ENCODE results near the gene OR2V1.
"Not testable (repeated sequence)": the region's sequence is repeated elsewhere in the genome, so short reads cannot be mapped to it uniquely, and the experiment has no call there.

Gene OR2V1

GRCh38 chr5:181107699-181108098, 23.3 kb downstream of the OR2V1 start:
- Histone ChIP-seq H3K9me3 (ENCODE audit: control insufficient read depth, insufficient read depth, low read length) (no peaks in the 10 kb centered on the region), H3K79me2 (ENCODE audit: control insufficient read depth, low read length) (no peaks in the 10 kb centered on the region), H3K4me2 (ENCODE audit: low read length) (no peak overlapping the region), H3K4me1 (ENCODE audit: control insufficient read depth, low read length) (peaks cover 8% of the 10 kb centered on the region), H3K27ac (ENCODE audit: low read depth, low read length) (no peak overlapping the region), H3K9me2 (replicated peaks; ENCODE audit: control insufficient read depth, low read length) (no peaks in the 10 kb centered on the region), H3K36me3 (ENCODE audit: control insufficient read depth, low read length) (no peaks in the 10 kb centered on the region), H4K20me1 (ENCODE audit: control insufficient read depth, insufficient read depth, low read depth, low read length) (no peaks in the 10 kb centered on the region), H3F3A (ENCODE audit: control insufficient read depth, insufficient read depth) (no peaks in the 10 kb centered on the region), H3K27me3 (ENCODE audit: control insufficient read depth, low read length) (peaks cover 3% of the 10 kb centered on the region; the same call in 1 of the 2 replicates), H3K4me3 (ENCODE audit: low read length) (no peak overlapping the region)
- TF ChIP-seq CTCF (IDR thresholded peaks at IDR 0.05; ENCODE audit: low read depth, low read length, poor library complexity, severe bottlenecking): no peak
- TF ChIP-seq EZH2phosphoT487 (IDR thresholded peaks at IDR 0.05; ENCODE audit: borderline replicate concordance, low read length): no peak

- Histone ChIP-seq H3K27me3 (ENCODE audit: control insufficient read depth, low read length) (no peaks in the 10 kb centered on the region), H3K4me1 (ENCODE audit: control insufficient read depth, low read length) (peaks cover 8% of the 10 kb centered on the region), H3K9me2 (replicated peaks; ENCODE audit: control insufficient read depth, low read length) (no peaks in the 10 kb centered on the region), H3K36me3 (ENCODE audit: control insufficient read depth, low read length) (no peaks in the 10 kb centered on the region), H3K4me3 (ENCODE audit: low read length) (no peak overlapping the region), H3F3A (ENCODE audit: control insufficient read depth, insufficient read depth) (no peaks in the 10 kb centered on the region), H3K4me2 (ENCODE audit: low read length) (no peak overlapping the region), H3K9me3 (ENCODE audit: control insufficient read depth, insufficient read depth, low read length) (no peaks in the 10 kb centered on the region), H3K27ac (ENCODE audit: low read depth, low read length) (no peak overlapping the region), H4K20me1 (ENCODE audit: control insufficient read depth, insufficient read depth, low read depth, low read length) (no peaks in the 10 kb centered on the region), H3K79me2 (ENCODE audit: control insufficient read depth, low read length) (no peaks in the 10 kb centered on the region)
- TF ChIP-seq EZH2phosphoT487 (IDR thresholded peaks at IDR 0.05; ENCODE audit: borderline replicate concordance, low read length) (no peak), CTCF (IDR thresholded peaks at IDR 0.05; ENCODE audit: low read depth, low read length, poor library complexity, severe bottlenecking) (no peak)
Measured at GRCh38 chr5:181105391-181106025, 25.5 kb downstream of the OR2V1 start.

GRCh38 chr5:181104606-181105390, 26.2 kb downstream of the OR2V1 start:
- H3K9me3 ChIP-seq (ENCODE audit: control insufficient read depth, insufficient read depth, low read length); H4K20me1 ChIP-seq (ENCODE audit: control insufficient read depth, insufficient read depth, low read depth, low read length); H3K4me1 ChIP-seq (ENCODE audit: control insufficient read depth, low read length); H3F3A ChIP-seq (ENCODE audit: control insufficient read depth, insufficient read depth); H3K36me3 ChIP-seq (ENCODE audit: control insufficient read depth, low read length); H3K4me3 ChIP-seq (ENCODE audit: low read length); H3K27me3 ChIP-seq (ENCODE audit: control insufficient read depth, low read length); H3K9me2 ChIP-seq (replicated peaks; ENCODE audit: control insufficient read depth, low read length); H3K27ac ChIP-seq (ENCODE audit: low read depth, low read length); H3K4me2 ChIP-seq (ENCODE audit: low read length); H3K79me2 ChIP-seq (ENCODE audit: control insufficient read depth, low read length): not testable (repeated sequence)

- H3K9me3 ChIP-seq (ENCODE audit: control insufficient read depth, insufficient read depth, low read length); H3F3A ChIP-seq (ENCODE audit: control insufficient read depth, insufficient read depth); H3K9me2 ChIP-seq (replicated peaks; ENCODE audit: control insufficient read depth, low read length); H4K20me1 ChIP-seq (ENCODE audit: control insufficient read depth, insufficient read depth, low read depth, low read length); H3K27me3 ChIP-seq (ENCODE audit: control insufficient read depth, low read length); H3K4me2 ChIP-seq (ENCODE audit: low read length); H3K4me3 ChIP-seq (ENCODE audit: low read length); H3K36me3 ChIP-seq (ENCODE audit: control insufficient read depth, low read length); H3K79me2 ChIP-seq (ENCODE audit: control insufficient read depth, low read length); H3K4me1 ChIP-seq (ENCODE audit: control insufficient read depth, low read length); H3K27ac ChIP-seq (ENCODE audit: low read depth, low read length): not testable (repeated sequence)
Measured at GRCh38 chr5:181104259-181104568, 26.8 kb downstream of the OR2V1 start.

GRCh38 chr5:181101930-181102674, 28.9 kb downstream of the OR2V1 start:
- H3K36me3 ChIP-seq (ENCODE audit: control insufficient read depth, low read length); H3K4me1 ChIP-seq (ENCODE audit: control insufficient read depth, low read length); H3K9me3 ChIP-seq (ENCODE audit: control insufficient read depth, insufficient read depth, low read length); H3K79me2 ChIP-seq (ENCODE audit: control insufficient read depth, low read length); H3K4me2 ChIP-seq (ENCODE audit: low read length); H3K27ac ChIP-seq (ENCODE audit: low read depth, low read length); H3K4me3 ChIP-seq (ENCODE audit: low read length); H3K9me2 ChIP-seq (replicated peaks; ENCODE audit: control insufficient read depth, low read length); H3F3A ChIP-seq (ENCODE audit: control insufficient read depth, insufficient read depth); H4K20me1 ChIP-seq (ENCODE audit: control insufficient read depth, insufficient read depth, low read depth, low read length): not testable (repeated sequence)
- H3K27me3 ChIP-seq (ENCODE audit: control insufficient read depth, low read length): peaks cover 12% of the 10 kb centered on the region

- not testable (repeated sequence) for H3K27ac ChIP-seq (ENCODE audit: low read depth, low read length); H3K9me3 ChIP-seq (ENCODE audit: control insufficient read depth, insufficient read depth, low read length); H3K79me2 ChIP-seq (ENCODE audit: control insufficient read depth, low read length); H3K9me2 ChIP-seq (replicated peaks; ENCODE audit: control insufficient read depth, low read length); H3K36me3 ChIP-seq (ENCODE audit: control insufficient read depth, low read length); H3K4me2 ChIP-seq (ENCODE audit: low read length); H3K4me3 ChIP-seq (ENCODE audit: low read length); H3F3A ChIP-seq (ENCODE audit: control insufficient read depth, insufficient read depth); H4K20me1 ChIP-seq (ENCODE audit: control insufficient read depth, insufficient read depth, low read depth, low read length); H3K4me1 ChIP-seq (ENCODE audit: control insufficient read depth, low read length)
- peaks cover 12% of the 10 kb centered on the region for H3K27me3 ChIP-seq (ENCODE audit: control insufficient read depth, low read length)
Measured at GRCh38 chr5:181101030-181101641, 29.8 kb downstream of the OR2V1 start.

Measured in DOHH2 (cell line).